ENCODE data around the gene KLF9. TPM values are rescaled to one million over a fixed set of nuclear protein-coding genes. Genes with fewer than 3 reads are reported as not detected.

Gene KLF9
- total and polyA plus RNA-seq, 9 of the 15 experiments (the other 6 are each of a cell fraction or from before 2014, with no cell fraction given): 3.3 to 11.9 (median 6.9) TPM

DNA sequence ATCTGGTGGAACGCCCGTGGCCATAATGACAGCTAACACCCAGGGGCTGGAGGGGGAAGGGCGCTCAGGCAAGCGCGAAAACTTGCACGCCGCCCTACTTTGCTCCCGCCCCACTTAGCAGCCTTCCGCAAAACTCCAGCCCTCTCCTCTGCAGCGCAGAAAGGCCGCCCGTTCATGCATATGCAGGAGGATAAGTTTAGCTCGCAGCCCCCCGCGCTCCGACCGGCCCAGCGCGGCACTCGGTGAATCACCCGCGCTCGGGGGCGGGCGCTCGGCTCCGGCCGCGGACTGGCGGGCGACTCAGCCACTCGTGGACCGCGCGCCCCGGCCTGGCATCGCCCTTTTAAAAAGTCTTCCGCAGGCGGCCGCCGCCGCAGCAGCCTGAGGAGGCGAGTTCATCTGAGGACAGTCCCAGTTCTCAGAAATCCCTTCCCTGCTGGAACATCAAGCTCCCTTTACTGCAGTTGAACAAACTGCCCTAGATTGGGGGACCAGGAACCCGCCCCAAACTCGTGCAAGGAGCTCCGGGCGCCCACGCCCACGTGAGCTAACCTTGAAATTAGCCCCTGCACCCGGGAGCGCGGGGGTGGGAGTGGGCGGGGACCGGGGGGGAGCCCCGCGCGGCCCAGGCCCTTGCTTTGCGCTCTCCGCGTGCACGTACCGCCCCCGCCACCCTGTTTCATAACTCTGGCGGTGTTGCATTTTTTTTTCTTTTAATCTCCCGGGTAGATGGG is 4.5 kb upstream of the KLF9 start (continued):
- TF ChIP-seq ZNF507 (tag; conservative IDR thresholded peaks at IDR 0.05): no peak
- peak; percentile 20 for TF ChIP-seq TAF9B (IDR thresholded peaks at IDR 0.05; ENCODE audit: partially characterized antibody)
- TF ChIP-seq SMAD2 (IDR thresholded peaks at IDR 0.05; ENCODE audit: low read depth, low read length): no peak
- no peak for TF ChIP-seq NCOA6 (IDR thresholded peaks at IDR 0.05)
- TF ChIP-seq, protein P1, sequence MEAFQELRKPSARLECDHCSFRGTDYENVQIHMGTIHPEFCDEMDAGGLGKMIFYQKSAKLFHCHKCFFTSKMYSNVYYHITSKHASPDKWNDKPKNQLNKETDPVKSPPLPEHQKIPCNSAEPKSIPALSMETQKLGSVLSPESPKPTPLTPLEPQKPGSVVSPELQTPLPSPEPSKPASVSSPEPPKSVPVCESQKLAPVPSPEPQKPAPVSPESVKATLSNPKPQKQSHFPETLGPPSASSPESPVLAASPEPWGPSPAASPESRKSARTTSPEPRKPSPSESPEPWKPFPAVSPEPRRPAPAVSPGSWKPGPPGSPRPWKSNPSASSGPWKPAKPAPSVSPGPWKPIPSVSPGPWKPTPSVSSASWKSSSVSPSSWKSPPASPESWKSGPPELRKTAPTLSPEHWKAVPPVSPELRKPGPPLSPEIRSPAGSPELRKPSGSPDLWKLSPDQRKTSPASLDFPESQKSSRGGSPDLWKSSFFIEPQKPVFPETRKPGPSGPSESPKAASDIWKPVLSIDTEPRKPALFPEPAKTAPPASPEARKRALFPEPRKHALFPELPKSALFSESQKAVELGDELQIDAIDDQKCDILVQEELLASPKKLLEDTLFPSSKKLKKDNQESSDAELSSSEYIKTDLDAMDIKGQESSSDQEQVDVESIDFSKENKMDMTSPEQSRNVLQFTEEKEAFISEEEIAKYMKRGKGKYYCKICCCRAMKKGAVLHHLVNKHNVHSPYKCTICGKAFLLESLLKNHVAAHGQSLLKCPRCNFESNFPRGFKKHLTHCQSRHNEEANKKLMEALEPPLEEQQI (IDR thresholded peaks at IDR 0.05): no peak
- TF ChIP-seq, protein P2, sequence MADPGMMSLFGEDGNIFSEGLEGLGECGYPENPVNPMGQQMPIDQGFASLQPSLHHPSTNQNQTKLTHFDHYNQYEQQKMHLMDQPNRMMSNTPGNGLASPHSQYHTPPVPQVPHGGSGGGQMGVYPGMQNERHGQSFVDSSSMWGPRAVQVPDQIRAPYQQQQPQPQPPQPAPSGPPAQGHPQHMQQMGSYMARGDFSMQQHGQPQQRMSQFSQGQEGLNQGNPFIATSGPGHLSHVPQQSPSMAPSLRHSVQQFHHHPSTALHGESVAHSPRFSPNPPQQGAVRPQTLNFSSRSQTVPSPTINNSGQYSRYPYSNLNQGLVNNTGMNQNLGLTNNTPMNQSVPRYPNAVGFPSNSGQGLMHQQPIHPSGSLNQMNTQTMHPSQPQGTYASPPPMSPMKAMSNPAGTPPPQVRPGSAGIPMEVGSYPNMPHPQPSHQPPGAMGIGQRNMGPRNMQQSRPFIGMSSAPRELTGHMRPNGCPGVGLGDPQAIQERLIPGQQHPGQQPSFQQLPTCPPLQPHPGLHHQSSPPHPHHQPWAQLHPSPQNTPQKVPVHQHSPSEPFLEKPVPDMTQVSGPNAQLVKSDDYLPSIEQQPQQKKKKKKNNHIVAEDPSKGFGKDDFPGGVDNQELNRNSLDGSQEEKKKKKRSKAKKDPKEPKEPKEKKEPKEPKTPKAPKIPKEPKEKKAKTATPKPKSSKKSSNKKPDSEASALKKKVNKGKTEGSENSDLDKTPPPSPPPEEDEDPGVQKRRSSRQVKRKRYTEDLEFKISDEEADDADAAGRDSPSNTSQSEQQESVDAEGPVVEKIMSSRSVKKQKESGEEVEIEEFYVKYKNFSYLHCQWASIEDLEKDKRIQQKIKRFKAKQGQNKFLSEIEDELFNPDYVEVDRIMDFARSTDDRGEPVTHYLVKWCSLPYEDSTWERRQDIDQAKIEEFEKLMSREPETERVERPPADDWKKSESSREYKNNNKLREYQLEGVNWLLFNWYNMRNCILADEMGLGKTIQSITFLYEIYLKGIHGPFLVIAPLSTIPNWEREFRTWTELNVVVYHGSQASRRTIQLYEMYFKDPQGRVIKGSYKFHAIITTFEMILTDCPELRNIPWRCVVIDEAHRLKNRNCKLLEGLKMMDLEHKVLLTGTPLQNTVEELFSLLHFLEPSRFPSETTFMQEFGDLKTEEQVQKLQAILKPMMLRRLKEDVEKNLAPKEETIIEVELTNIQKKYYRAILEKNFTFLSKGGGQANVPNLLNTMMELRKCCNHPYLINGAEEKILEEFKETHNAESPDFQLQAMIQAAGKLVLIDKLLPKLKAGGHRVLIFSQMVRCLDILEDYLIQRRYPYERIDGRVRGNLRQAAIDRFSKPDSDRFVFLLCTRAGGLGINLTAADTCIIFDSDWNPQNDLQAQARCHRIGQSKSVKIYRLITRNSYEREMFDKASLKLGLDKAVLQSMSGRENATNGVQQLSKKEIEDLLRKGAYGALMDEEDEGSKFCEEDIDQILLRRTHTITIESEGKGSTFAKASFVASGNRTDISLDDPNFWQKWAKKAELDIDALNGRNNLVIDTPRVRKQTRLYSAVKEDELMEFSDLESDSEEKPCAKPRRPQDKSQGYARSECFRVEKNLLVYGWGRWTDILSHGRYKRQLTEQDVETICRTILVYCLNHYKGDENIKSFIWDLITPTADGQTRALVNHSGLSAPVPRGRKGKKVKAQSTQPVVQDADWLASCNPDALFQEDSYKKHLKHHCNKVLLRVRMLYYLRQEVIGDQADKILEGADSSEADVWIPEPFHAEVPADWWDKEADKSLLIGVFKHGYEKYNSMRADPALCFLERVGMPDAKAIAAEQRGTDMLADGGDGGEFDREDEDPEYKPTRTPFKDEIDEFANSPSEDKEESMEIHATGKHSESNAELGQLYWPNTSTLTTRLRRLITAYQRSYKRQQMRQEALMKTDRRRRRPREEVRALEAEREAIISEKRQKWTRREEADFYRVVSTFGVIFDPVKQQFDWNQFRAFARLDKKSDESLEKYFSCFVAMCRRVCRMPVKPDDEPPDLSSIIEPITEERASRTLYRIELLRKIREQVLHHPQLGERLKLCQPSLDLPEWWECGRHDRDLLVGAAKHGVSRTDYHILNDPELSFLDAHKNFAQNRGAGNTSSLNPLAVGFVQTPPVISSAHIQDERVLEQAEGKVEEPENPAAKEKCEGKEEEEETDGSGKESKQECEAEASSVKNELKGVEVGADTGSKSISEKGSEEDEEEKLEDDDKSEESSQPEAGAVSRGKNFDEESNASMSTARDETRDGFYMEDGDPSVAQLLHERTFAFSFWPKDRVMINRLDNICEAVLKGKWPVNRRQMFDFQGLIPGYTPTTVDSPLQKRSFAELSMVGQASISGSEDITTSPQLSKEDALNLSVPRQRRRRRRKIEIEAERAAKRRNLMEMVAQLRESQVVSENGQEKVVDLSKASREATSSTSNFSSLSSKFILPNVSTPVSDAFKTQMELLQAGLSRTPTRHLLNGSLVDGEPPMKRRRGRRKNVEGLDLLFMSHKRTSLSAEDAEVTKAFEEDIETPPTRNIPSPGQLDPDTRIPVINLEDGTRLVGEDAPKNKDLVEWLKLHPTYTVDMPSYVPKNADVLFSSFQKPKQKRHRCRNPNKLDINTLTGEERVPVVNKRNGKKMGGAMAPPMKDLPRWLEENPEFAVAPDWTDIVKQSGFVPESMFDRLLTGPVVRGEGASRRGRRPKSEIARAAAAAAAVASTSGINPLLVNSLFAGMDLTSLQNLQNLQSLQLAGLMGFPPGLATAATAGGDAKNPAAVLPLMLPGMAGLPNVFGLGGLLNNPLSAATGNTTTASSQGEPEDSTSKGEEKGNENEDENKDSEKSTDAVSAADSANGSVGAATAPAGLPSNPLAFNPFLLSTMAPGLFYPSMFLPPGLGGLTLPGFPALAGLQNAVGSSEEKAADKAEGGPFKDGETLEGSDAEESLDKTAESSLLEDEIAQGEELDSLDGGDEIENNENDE (IDR thresholded peaks at IDR 0.05; ENCODE audit: low read depth, low read length): no peak
- no peak for TF ChIP-seq CBX5 (IDR thresholded peaks at IDR 0.05; ENCODE audit: borderline replicate concordance, low read depth)
- TF ChIP-seq L3MBTL2 (IDR thresholded peaks at IDR 0.05): peak; percentile 93
- 0 out of 2 replicates have a peak, but pooled peaks have one; percentile 31 for TF ChIP-seq POLR2AphosphoS5 (IDR thresholded peaks at IDR 0.05; ENCODE audit: control insufficient read depth, insufficient read depth, low read depth, low read length)
- peak; percentile 94; the same call in 1 of the 2 replicates for TF ChIP-seq EGR1 (conservative IDR thresholded peaks at IDR 0.05)
- peak; percentile 73; the same call in 1 of the 2 replicates for TF ChIP-seq GATAD2B (IDR thresholded peaks at IDR 0.05; ENCODE audit: borderline replicate concordance)
- TF ChIP-seq PHTF2 (CRISPR knock-in tag; IDR thresholded peaks at IDR 0.05): no peak
- TF ChIP-seq ZNF77 (CRISPR knock-in tag; IDR thresholded peaks at IDR 0.05): no peak
- TF ChIP-seq, protein P3, sequence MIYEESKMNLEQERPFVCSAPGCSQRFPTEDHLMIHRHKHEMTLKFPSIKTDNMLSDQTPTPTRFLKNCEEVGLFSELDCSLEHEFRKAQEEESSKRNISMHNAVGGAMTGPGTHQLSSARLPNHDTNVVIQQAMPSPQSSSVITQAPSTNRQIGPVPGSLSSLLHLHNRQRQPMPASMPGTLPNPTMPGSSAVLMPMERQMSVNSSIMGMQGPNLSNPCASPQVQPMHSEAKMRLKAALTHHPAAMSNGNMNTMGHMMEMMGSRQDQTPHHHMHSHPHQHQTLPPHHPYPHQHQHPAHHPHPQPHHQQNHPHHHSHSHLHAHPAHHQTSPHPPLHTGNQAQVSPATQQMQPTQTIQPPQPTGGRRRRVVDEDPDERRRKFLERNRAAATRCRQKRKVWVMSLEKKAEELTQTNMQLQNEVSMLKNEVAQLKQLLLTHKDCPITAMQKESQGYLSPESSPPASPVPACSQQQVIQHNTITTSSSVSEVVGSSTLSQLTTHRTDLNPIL (CRISPR knock-in tag; IDR thresholded peaks at IDR 0.05): no peak
